ENCODE measurements around the gene ELP4.
A peak's percentile ranks its signal among the peaks of the same experiment; 100 is the strongest.
"Not testable (repeated sequence)": the region's sequence is repeated elsewhere in the genome, so short reads cannot be mapped to it uniquely, and the experiment has no call there.

Gene ELP4

DNA sequence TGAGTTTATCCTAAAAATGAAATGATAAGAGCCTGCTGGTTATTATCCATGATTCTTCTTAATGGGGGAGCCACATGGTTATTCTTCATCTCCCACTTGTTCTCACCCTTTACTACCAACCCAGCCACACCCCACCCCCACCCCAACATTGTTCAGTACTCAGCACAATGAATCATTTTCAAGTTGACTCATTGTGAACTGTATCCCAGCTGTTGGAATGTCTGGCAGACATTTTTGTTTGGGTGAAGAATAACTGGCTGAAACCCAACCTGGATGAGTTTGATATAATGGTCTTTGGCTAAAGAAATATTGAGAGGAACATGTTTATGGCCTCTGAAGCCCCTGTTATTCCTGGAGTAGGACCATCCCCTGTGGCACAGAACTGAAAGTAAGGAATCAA is 136.2 kb downstream of the ELP4 start:
- peak; percentile 47 for DNase-seq (ENCODE audit: low spot score)

DNA sequence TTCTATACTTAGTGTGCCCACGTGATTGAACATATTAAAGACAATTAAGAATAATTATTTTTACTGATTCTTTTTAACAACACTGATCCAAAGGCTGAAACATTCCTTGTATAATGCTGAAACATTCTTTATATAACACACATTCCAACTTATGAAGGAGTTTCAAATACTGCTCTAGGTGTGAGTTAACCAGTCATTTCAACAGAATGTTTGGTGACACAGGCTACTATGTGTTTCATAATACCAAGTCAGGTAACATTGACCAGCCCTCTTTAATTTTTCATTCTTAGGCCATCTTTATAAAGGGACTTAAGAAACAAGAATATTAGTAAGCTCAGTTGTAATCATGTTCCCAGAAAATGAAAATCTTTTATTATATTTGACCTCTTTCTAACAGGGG is 136.6 kb downstream of the ELP4 start:
- no peak for DNase-seq (ENCODE audit: low spot score)

DNA sequence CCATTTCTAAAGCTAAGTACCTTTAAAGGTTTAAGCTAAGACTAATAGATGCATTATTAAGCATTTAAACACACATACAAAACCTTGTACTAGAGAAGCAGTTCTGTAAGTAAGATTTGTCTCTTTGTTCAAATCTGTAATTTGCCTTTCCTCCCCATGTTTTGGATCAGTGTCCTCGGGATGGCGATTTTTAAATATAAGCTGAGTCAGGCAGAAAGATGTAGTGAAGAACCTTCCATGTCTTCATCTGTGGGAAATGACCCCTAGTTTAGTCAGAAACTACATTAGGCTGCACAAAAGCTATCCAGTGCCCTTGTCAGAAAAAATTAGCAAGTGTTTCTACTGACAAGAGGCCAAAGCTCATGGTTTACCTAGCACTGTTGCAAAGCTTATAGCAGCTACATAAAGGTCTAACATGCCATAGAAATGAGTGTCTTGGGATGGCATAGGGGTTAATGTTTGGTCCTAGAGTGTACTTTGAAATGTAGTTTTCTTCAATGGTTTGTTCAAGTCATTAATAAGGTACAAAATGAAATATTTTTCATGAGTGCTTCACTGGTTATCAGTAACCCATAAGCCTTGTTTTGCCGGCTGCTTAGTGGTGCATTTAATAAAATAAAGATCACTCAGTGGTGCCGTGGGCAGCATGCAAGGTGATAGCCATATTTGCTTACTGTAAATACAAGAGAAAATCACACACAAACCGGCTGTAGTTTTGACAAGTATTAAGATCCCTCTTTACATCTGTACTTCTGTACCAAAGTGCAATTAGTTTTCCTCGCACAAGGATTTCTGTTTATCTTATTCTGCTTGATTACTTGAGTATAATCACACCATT is 139.8 kb downstream of the ELP4 start:
- no peak for DNase-seq (ENCODE audit: low spot score)

DNA sequence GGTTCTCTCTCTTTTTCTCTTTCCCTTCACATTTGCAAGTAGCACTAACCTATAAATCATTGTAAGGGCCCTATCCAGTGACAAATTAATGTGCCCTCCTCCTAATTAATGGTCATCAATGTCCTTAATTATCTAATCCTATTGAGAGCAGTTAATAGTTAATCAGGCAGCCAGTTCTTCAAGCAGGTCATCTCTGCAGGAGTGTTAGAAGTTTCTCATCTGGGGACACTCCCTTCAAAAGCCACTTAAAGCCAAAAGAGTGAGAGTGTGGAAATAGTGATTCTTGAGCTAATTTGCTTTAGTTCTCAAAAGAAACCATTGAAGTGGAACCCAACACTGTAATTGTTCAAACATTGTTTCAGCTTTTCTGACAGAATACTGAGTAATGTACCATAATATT is 141.6 kb downstream of the ELP4 start:
- no peak for DNase-seq (ENCODE audit: low spot score)

DNA sequence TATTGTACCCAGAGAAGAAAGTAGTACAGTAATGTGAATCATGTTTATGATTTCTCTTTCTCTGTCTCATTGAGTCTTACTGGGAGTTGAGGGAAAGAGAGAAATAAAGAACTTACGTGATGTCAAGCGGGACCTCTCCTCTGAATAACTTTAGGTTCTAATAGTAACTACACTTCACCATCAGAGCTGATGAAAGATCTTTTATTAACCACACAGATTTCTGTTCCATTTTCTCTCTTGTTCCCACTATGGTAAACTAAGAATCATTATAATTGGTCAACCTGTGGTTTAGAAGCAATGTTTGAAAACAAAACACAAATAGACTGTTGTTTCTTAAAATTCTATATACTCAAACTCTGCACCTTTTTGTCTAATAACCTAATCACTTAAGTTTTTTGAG is 142.3 kb downstream of the ELP4 start:
- no peak for DNase-seq (ENCODE audit: low spot score)

DNA sequence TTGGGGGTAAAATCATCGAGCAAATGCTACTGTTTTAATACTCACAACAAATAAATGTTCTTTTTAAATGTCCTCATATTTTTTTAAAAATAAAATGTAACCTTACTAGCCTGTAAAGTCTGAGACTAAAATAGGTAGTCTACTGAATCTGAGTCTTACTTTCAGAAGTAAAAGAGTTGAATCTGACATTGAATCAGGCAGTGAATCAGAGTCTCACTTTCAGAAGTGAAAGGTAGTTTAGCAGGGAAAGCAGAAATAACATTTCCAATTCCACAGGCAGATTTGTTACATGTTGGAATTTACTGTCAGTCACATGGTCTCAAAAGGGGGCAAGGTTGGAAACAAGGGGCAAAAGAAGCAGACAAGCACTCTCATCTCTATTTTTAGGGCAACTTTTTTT is 143.0 kb downstream of the ELP4 start:
- no peak for DNase-seq (ENCODE audit: low spot score)

DNA sequence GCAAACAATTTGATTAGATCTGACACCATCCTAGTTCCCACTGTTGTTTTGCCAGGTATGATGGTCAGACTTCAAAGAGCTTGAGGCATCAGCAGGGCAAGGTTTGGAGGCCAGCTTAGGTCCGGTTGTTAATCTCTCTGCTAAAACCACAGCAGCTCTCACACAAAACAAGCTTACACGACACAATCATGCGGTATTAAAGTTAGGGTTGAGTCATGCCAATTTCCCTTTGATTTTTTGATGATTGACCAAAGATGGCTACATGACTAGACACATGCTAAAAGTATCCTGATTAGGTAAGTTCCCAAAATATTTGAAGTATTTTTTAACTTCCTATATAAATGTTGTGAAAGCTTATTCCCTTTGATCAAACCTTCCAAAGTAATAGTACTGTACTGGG is 145.9 kb downstream of the ELP4 start:
- DNase-seq (ENCODE audit: low spot score): peak; percentile 13

DNA sequence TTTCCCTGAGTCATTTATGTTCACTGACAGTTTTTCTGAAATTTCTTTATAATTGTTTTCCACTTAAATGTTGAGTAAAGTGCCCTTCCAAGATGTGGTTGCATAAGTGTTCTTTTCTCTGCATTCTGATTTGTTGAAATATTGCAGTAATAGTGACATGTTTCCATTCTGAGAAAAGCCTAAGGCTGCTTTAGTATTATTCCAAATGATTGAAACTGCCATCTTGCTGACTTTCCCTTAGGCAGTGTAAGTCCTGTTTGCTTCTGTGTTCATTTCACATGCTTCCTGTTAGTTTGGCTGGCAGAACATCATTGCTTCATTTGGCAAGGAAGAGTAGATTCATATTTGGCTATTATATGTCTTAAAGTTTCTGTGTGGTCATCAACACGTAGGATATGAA is 146.5 kb downstream of the ELP4 start:
- DNase-seq (ENCODE audit: low spot score): no peak

DNA sequence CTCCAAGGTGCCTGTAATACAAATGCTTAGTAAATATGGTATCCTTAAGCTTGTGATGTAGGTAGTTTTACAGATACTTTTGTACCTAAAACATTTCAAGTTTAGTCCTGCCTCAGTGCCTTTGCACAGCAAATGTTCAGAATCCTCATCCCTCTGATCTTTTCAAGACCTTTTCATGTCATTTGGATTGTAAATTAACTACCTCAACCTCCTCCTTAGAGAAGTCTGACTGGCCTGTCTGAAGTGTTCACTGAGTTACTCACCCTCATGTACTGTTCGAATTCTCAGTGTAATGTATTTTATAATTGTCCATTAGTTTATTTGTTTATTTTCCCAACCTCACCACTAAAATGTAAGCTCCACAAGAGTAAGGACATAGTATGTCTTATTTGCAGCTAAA is 147.5 kb downstream of the ELP4 start:
- DNase-seq (ENCODE audit: low spot score): no peak

DNA sequence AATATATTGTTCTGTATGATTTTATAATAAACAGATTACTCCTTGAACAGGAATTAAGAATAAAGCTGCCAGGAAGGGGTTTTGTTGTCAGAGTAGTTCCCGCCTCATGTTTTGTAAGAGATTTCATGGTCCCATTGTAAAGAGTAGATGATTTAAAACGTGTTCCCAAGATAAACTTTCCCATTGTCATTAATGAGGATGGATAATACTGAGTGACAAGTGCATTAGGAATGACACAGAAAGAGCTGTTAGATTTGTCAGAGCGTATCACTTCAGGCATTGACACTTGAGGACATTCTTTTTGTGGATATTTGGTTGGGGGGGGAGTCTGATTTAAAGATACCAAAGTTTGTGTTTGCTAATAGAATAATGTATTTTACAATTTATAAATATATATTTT is 154.6 kb downstream of the ELP4 start:
- no peak for DNase-seq (ENCODE audit: low spot score)

DNA sequence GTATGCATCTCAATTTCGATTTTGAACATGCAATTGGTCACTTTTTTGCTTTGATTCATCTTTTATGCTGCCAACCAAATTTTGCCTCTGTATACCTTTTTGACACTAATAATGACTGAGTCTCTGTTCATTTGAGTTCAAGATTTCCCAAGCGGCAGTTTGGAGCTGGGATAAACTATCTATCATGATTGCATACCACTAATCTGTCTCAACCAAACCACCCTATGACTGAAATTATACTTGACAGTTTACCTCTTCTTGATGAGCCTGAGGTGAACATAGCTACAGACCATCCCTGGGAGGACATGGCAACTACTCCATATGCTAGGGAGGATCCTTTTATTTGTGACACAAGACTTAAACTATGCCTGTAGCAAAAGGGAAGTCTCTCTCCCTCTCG is 155.4 kb downstream of the ELP4 start:
- no peak for DNase-seq (ENCODE audit: low spot score)

DNA sequence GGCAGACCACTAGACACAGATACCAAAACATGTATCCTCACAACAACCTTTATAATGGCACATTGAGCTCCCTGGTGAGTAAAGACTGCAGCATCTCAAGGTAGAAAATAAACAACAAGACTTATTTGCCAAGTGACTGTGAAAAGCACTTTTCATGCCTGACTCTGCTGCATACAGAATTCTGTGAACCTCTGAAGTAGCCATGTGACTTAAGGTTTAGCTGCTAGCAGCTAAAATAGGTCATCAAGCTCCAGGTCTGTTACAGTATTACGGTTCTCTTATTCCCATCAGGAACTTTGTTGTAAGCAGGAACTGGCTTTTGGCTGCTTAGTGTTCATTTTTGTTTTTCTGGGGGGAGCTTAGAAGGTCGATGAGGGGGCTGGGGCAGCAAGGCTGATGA is 162.1 kb downstream of the ELP4 start:
- DNase-seq (ENCODE audit: low spot score): no peak

DNA sequence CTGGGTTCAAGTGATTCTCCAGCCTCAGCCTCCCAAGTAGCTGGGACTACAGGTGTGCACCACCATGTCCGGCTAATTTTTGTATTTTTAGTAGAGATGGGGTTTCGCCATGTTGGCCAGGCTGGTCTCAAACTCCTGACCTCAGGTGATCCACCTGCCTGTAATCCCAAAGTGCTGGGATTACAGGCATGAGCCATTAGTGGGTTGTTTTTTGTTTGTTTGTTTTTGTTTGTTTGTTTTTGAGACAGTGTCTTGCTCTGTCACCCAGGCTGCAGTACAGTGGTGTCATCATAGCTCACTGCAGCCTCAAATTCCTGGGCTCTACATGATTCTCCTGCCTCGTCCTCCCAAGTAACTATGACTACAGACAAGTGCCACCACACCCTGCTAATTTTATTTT is 163.5 kb downstream of the ELP4 start:
- not testable (repeated sequence) for DNase-seq (ENCODE audit: low spot score)

DNA sequence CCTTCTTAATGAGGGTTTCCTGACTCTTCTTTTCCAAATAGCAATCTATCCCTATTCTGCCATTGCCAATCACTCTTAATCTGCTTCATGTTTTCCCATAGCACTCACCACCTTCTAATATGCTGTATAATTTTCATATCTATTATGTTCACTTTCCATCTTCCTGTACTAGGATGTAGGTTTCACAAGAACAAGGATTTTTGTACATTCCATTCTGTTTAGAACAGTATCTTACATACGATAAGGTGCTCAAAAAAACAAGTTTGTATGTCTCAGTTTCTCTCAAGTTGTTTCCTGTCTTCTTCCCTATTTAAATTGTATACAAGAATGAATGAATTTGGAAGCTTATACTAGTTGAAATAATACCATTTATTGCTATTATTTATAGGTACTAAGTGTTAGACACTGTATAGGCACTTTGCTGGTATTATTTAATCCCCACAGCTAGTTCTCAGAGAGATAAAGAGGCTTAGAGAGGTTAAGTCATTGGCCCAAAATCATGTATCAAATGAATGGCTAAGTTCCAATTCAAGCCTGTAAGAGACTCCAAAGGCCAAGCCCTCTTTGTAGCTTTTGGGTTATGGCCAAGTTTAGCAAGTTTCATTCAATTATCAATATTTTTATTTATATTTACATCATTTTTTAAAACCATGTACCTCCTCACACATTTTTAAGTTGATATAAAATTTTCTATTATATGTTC is 166.9 kb downstream of the ELP4 start:
- no peak for DNase-seq (ENCODE audit: low spot score)

DNA sequence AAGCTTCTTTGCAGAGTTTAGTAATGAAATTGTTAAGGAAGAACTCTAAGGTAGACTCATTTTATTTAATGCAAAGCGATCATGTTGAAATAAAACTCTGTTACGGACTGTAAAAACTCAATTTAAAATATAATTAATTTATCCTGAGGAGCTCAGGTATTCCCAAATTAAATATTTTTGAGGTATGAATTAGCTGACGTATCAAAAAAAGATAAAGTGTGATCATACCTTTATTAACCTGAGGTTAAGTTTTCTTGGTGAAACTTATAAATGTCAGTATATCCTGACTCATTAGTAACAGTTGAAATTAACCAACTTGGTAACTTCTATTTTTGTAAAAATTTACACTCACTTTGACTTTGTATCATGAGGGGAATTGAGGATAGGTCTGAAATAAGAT is 171.2 kb downstream of the ELP4 start:
- no peak for DNase-seq (ENCODE audit: low spot score)

DNA sequence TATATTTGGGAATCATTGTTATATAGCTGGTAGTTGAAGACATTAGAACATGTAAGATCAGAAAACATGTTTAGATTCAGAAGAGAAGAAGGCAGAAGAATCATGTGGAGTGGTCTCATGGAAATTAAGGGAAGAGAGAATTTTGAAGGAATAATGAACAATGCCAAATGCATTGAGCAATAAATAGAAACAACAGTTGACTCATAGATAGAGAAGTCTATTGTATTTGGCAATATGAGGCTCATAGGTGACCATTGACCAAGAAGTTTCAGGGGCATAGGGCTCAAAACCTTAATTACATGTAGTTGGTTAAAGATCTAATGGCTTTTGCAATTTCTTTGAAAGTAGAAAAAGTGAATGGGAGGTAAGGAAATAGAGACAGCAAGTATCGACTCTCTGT is 177.7 kb downstream of the ELP4 start:
- DNase-seq (ENCODE audit: low spot score): no peak

DNA sequence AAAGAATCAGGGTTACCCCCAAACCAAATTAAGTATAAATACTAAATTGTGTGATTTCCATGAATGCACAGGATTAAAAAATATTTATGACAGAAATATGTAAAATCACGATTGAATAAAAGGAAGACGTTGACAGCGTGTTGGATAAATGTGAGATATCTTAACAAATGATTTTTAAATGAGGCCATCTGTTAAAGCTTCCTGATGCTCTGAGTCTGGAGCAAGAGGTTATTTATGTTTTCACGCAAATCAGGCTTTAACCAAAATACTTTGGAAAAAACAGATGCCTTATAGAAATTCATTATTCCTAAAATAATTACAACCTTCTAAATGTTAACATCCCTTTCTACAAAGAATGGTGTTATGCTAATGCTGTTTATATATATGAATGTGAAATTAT is 178.3 kb downstream of the ELP4 start:
- DNase-seq (ENCODE audit: low spot score): no peak

DNA sequence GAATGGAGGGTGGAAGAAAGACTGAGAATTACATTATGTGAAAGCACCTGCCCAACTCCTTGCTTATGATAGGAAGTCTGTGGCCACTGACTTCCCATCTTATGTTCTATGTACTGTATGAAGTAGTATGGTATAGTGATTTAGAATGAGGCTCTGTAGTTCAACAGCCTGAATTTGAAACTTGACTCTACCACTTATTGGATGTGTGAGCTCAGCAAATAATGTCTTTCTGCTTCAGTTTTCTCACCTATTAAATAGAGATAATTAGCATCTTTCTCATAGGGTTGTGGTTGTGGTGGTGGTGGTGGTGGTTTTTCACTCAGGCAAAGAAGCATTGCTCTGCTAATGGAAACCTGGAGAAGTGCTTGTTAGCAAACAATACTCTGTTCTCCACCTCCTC is 180.0 kb downstream of the ELP4 start:
- no peak for DNase-seq (ENCODE audit: low spot score)

DNA sequence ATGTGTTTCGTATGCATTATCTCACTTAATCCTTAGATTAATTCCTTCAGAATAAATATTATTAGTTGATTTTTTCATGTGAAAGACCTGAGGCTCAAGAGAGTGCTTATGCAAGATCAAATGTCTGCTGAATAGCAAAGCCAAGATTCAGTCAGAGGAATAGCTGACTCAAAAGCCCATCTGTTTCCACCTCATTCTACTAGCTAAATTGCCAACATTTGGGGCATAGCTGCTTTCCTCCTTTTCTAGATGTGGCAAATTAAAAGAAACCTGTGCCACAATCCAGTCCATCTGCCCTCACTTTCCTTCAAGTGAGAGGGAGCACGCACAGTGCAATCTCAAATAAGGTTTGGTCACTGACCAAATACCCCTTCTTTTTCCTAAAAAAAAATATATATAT is 180.5 kb downstream of the ELP4 start:
- DNase-seq (ENCODE audit: low spot score): peak; percentile 2

DNA sequence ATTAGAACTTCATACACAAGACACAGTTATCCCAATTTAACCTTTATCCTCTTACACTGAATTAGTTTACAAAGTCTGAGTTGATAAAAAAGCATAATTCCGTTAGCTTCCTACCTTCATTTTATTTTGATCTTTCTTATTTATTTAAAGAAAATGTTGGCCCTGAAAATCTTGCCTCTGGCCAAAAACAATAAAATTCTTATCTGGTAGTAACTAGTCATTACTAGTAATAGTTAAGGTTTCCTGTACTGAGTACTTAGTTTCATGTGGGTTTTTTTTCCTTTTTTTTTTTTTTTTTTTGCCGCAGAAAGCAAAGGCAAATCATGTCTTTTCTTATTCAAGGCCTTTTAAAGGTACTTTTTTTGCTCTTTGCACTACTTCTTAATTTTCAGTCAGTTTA is 180.9 kb downstream of the ELP4 start:
- DNase-seq (ENCODE audit: low spot score): no peak

DNA sequence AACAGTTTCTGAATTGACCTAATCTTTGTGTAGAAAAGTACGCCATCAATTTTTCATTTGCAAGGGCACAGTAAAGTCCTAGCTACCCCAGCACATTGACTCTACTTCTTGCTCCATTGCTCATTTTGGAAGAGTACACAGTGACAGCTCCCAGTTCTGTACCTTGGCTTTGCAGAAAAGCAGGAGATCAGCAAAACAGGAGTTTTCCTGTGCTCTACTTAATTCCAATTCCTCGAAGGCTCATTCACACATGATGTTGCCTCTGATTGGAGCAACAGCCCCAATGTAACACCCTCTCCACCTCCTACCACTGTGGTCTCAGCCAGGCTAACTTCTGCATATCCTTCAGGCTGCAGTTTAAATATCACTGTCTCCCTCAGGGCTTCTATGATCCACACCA is 182.9 kb downstream of the ELP4 start:
- no peak for DNase-seq (ENCODE audit: low spot score)

DNA sequence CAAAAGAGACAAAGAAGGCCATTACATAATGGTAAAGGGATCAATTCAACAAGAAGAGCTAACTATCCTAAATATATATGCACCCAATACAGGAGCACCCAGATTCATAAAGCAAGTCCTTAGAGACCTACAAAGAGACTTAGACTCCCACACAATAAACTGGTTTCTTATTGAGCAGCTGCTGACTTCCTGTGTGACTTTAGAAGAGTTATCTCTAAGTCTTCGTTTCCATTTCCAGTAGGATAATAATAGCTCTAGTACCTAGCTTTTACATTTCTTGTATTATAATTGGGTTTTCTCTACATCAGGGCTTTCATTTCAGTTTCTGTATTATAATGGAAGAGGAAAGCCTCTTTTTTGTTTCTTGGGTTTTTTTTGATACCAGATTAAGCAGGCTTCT is 187.5 kb downstream of the ELP4 start:
- DNase-seq (ENCODE audit: low spot score): not testable (repeated sequence)

DNA sequence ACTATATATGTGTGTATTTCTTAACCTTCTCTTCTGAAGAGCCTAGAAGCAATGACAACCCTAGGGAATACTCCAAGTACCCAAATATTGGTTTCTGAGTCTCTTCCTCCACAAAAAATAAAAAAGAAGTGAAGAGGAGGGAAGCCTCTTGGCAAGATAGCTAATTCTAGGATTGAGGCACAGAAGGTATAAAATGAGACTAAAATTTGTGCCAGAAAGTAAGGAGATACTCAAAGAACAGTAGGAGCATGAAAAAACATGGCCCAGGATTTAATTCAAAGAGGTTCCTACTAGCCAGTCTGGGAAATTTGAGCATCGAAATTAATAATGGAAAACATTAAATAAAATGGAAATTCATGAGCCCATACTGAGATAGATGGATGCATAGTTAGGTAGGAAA is 189.5 kb downstream of the ELP4 start:
- DNase-seq (ENCODE audit: low spot score): no peak

DNA sequence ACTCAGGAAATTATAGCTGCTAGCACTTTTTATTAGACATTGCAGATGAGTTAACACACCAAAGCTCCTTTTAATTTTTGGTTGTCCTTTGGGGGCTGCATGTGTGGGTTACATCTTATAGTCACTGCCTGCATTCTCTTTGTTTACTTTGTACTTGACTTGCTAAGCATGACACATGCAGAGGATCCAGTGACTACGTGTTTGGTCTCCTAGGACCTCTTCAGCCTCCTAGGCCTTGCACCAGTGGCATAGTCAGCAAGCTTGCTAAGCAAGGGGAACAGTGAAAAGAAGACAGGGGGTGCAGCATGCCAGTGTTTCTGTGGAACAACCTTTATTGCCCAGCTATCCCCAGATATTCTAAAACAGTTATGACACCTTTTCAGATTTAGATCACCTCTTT is 193.4 kb downstream of the ELP4 start:
- DNase-seq (ENCODE audit: low spot score): peak; percentile 13

All from AG08396 (cell line).